Measurements from ENCODE around the gene ADAMTS9. TPM values are rescaled to one million over a fixed set of nuclear protein-coding genes. Genes with fewer than 3 reads are reported as not detected.

The ADAMTS9 gene
- total RNA-seq, 1 experiment from 2014 or later = 0.46 TPM

DNA sequence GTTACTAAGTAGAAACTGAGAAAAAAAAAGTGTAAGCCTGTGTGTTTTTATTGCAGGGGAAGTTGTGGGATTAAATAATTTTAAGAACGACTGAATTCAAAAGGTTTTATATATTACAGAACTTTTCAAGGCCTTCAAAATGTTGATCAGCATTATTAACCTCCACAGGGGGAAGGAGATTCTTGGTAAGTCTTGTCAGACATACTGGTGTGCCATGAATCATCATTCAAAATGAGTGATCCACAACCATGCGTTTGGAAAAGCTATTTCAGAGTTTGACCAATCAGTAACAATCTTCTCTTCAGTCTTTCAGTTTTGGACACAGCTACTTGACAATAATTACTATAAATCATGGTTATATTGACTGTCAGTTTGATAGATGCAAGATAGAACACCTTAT is 70.2 kb downstream of the ADAMTS9 start:
- H3K9me3 Mint-ChIP-seq = peaks cover 2 to 3% of the 10 kb centered on the region in 2 experiments; a peak in 1 of 5 replicates
- no peak overlapping the region for H2AFZ ChIP-seq (ENCODE audit: low read length)
- no peak overlapping the region for H3T11ph ChIP-seq (ENCODE audit: low read length)
- H3K27ac ChIP-seq (ENCODE audit: insufficient read length, low read depth, low read length) = no peak overlapping the region
- H2BK12ac ChIP-seq (ENCODE audit: insufficient read length, low read depth, low read length) = no peak overlapping the region
- H3K4me3 Mint-ChIP-seq = no peak overlapping the region
- H3K27ac Mint-ChIP-seq = no peak overlapping the region
- H3K14ac ChIP-seq (ENCODE audit: insufficient read depth, low read length) = no peak overlapping the region
- H3K18ac ChIP-seq (ENCODE audit: insufficient read length, low read depth, low read length) = no peak overlapping the region
- H3K23ac ChIP-seq (ENCODE audit: insufficient read length, low read depth, low read length) = no peak overlapping the region
- no peak overlapping the region for H3K56ac ChIP-seq (ENCODE audit: insufficient read length, low read depth, low read length)
- no peak overlapping the region for H2BK15ac ChIP-seq (ENCODE audit: low read depth, low read length)
- no peak overlapping the region for H4K5ac ChIP-seq (ENCODE audit: insufficient read length, low read depth, low read length)
- H2BK20ac ChIP-seq (ENCODE audit: low read depth, low read length, poor library complexity, severe bottlenecking) = no peak overlapping the region
- no peaks in the 10 kb centered on the region for H3K79me2 ChIP-seq (ENCODE audit: insufficient read depth, low read length)
- TF ChIP-seq, protein P1, sequence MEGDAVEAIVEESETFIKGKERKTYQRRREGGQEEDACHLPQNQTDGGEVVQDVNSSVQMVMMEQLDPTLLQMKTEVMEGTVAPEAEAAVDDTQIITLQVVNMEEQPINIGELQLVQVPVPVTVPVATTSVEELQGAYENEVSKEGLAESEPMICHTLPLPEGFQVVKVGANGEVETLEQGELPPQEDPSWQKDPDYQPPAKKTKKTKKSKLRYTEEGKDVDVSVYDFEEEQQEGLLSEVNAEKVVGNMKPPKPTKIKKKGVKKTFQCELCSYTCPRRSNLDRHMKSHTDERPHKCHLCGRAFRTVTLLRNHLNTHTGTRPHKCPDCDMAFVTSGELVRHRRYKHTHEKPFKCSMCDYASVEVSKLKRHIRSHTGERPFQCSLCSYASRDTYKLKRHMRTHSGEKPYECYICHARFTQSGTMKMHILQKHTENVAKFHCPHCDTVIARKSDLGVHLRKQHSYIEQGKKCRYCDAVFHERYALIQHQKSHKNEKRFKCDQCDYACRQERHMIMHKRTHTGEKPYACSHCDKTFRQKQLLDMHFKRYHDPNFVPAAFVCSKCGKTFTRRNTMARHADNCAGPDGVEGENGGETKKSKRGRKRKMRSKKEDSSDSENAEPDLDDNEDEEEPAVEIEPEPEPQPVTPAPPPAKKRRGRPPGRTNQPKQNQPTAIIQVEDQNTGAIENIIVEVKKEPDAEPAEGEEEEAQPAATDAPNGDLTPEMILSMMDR (conservative IDR thresholded peaks at IDR 0.05) = no peak
- no peaks in the 10 kb centered on the region for H3K23me2 ChIP-seq (ENCODE audit: insufficient read length, low read depth, low read length, poor library complexity, severe bottlenecking)
- peaks cover 0 to 7% (median 2%) of the 10 kb centered on the region in 3 experiments; a peak in 4 of 7 replicates for H3K36me3 Mint-ChIP-seq (ENCODE audit: insufficient read depth in 1 of 3, low read depth in 3 of 3)
- peaks cover 1% of the 10 kb centered on the region; the same call in 1 of the 2 replicates for H3K27me3 Mint-ChIP-seq (ENCODE audit: low read depth)
- no peak overlapping the region for H4K91ac ChIP-seq (ENCODE audit: insufficient read length, low read depth, low read length)
- H2AK5ac ChIP-seq (ENCODE audit: insufficient read length, low read length) = no peak overlapping the region
- H3K27me3 ChIP-seq (ENCODE audit: insufficient read depth, low read length) = no peaks in the 10 kb centered on the region
- no peak overlapping the region for H3K4me2 ChIP-seq (ENCODE audit: insufficient read depth, insufficient read length, low read length)
- no peak overlapping the region for H4K8ac ChIP-seq (replicated peaks; ENCODE audit: insufficient read length, low read depth, low read length)
- WGBS (ENCODE audit: extremely low coverage, insufficient read length, low lambda C conversion rate) = no CpG with 5 or more reads among the region's 2 CpGs
- H3K4ac ChIP-seq (ENCODE audit: low read depth, low read length) = no peak overlapping the region
- H4K20me1 ChIP-seq (ENCODE audit: control insufficient read depth, insufficient read depth, insufficient read length) = no peaks in the 10 kb centered on the region
- peaks cover 6% of the 10 kb centered on the region in 2 experiments; a peak in 2 of 4 replicates for H3K4me1 Mint-ChIP-seq
- no peak overlapping the region for H2BK5ac ChIP-seq (ENCODE audit: insufficient read length, low read length)
- no peaks in the 10 kb centered on the region for H3K79me1 ChIP-seq (ENCODE audit: insufficient read depth, low read depth, low read length, poor library complexity, severe bottlenecking)
- DNase-seq = no peak
- no peaks in the 10 kb centered on the region for H3K4me1 ChIP-seq (ENCODE audit: insufficient read depth, low read length)
- H3K9ac ChIP-seq (ENCODE audit: extremely low read depth, insufficient read length, low read length) = no peak overlapping the region
- H2BK120ac ChIP-seq (ENCODE audit: low read depth, low read length, poor library complexity, severe bottlenecking) = no peak overlapping the region
- H3K9me3 ChIP-seq (ENCODE audit: control insufficient read depth, low read depth, low read length) = no peaks in the 10 kb centered on the region
